ENCODE measurements around the gene PRICKLE2. TPM values are rescaled to one million over a fixed set of nuclear protein-coding genes. Genes with fewer than 3 reads are reported as not detected.

Gene PRICKLE2
- total and polyA plus RNA-seq, 4 donors, result 0.89 to 8.0 (median 3.2) TPM

- TF ChIP-seq ZBTB33 (IDR thresholded peaks at IDR 0.05), result no peak
- no peak for TF ChIP-seq EGR1 (IDR thresholded peaks at IDR 0.05; ENCODE audit: low read depth in 2 of 2)
- no peak for TF ChIP-seq NR2F2 (IDR thresholded peaks at IDR 0.05)
- no peak overlapping the region for H3K27ac ChIP-seq (ENCODE audit: low read depth in 1 of 2, low read length in 2 of 2)
- WGBS, result 87% methylated on average over 5 of the region's 5 CpGs
- H3K9me3 ChIP-seq (ENCODE audit: control insufficient read depth in 4 of 4, low read length in 3 of 4), result no peaks in the 10 kb centered on the region
- no peak for DNase-seq (ENCODE audit: low spot score)
- H3K36me3 ChIP-seq (ENCODE audit: control insufficient read depth in 4 of 4, insufficient read depth in 3 of 4, low read depth in 1 of 4, low read length in 3 of 4), result no peaks in the 10 kb centered on the region
- no peaks in the 10 kb centered on the region for H3K4me1 ChIP-seq (ENCODE audit: control insufficient read depth in 4 of 4, insufficient read depth in 4 of 4, low read length in 3 of 4)
- no peak overlapping the region for H3K4me3 ChIP-seq (ENCODE audit: low read depth in 1 of 3, low read length in 3 of 3)
- H3K27me3 ChIP-seq (ENCODE audit: control insufficient read depth in 4 of 4, insufficient read depth in 4 of 4, low read length in 3 of 4), result no peaks in the 10 kb centered on the region
- H3K9ac ChIP-seq (ENCODE audit: low read depth in 1 of 2, low read length in 2 of 2), result no peak overlapping the region
Measured at GRCh38 chr3:64151342-64151871, 73.9 kb downstream of the PRICKLE2 start.

GRCh38 chr3:64150623-64151207 lies 74.6 kb downstream of the PRICKLE2 start:
- Histone ChIP-seq H3K27me3 (ENCODE audit: control insufficient read depth in 4 of 4, insufficient read depth in 4 of 4, low read length in 3 of 4) (no peaks in the 10 kb centered on the region), H3K9me3 (ENCODE audit: control insufficient read depth in 4 of 4, low read length in 3 of 4) (no peaks in the 10 kb centered on the region), H3K4me3 (ENCODE audit: low read depth in 1 of 3, low read length in 3 of 3) (no peak overlapping the region), H3K36me3 (ENCODE audit: control insufficient read depth in 4 of 4, insufficient read depth in 3 of 4, low read depth in 1 of 4, low read length in 3 of 4) (no peaks in the 10 kb centered on the region), H3K27ac (ENCODE audit: low read depth in 1 of 2, low read length in 2 of 2) (peak overlapping the region in 1 of 2 donors; percentile 48), H3K9ac (ENCODE audit: low read depth in 1 of 2, low read length in 2 of 2) (no peak overlapping the region), H3K4me1 (ENCODE audit: control insufficient read depth in 4 of 4, insufficient read depth in 4 of 4, low read length in 3 of 4) (no peaks in the 10 kb centered on the region)
- TF ChIP-seq JUND (IDR thresholded peaks at IDR 0.05) (no peak), RAD21 (IDR thresholded peaks at IDR 0.05) (peak in 1 of 2 donors; percentile 4)
- peak; percentile 38 for DNase-seq (ENCODE audit: low spot score)
- WGBS, result 67% methylated on average over 13 of the region's 13 CpGs

- Histone ChIP-seq H3K9me3 (ENCODE audit: control insufficient read depth in 4 of 4, low read length in 3 of 4) (no peaks in the 10 kb centered on the region), H3K9ac (ENCODE audit: low read depth in 1 of 2, low read length in 2 of 2) (no peak overlapping the region), H3K36me3 (ENCODE audit: control insufficient read depth in 4 of 4, insufficient read depth in 3 of 4, low read depth in 1 of 4, low read length in 3 of 4) (no peaks in the 10 kb centered on the region), H3K27ac (ENCODE audit: low read depth in 1 of 2, low read length in 2 of 2) (no peak overlapping the region), H3K27me3 (ENCODE audit: control insufficient read depth in 4 of 4, insufficient read depth in 4 of 4, low read length in 3 of 4) (no peaks in the 10 kb centered on the region), H3K4me1 (ENCODE audit: control insufficient read depth in 4 of 4, insufficient read depth in 4 of 4, low read length in 3 of 4) (no peaks in the 10 kb centered on the region), H3K4me3 (ENCODE audit: low read depth in 1 of 3, low read length in 3 of 3) (no peak overlapping the region)
- WGBS, result 87% methylated on average over 6 of the region's 6 CpGs
- DNase-seq (ENCODE audit: low spot score), result no peak
- TF ChIP-seq EGR1 (IDR thresholded peaks at IDR 0.05; ENCODE audit: low read depth in 2 of 2) (no peak), HNF4A (conservative IDR thresholded peaks at IDR 0.05) (no peak), REST (IDR thresholded peaks at IDR 0.05) (no peak), CTCF (IDR thresholded peaks at IDR 0.05; ENCODE audit: low read depth, low read length, missing input control) (no peak), ATF3 (IDR thresholded peaks at IDR 0.05) (no peak), FOXA2 (IDR thresholded peaks at IDR 0.05) (no peak), SP1 (IDR thresholded peaks at IDR 0.05) (no peak), TAF1 (conservative IDR thresholded peaks at IDR 0.05) (no peak), HNF4G (IDR thresholded peaks at IDR 0.05) (no peak)
Measured at GRCh38 chr3:64149886-64150285, 75.4 kb downstream of the PRICKLE2 start.

Measured in liver (tissue), 9 donors.